Upper lobe of left lung (tissue), 4 donors: ENCODE results near the gene OFD1.

Experiments
- POLR2A ChIP-seq, 4 donors: fragments of 450-650 bp; IDR thresholded peaks; one replicate each; pipeline ENCODE4 v1.5.1; 2016 to 2017; ENCODE audit warnings: antibody characterized with exemption in 4 of 4, mild to moderate bottlenecking in 2 of 4
- POLR2AphosphoS5 ChIP-seq, 2 donors: sonication (generic); formaldehyde crosslinking; IDR thresholded peaks; one replicate each; pipeline ENCODE4 v1.5.1; 2017; ENCODE audit warnings: antibody characterized with exemption in 2 of 2

DNA sequence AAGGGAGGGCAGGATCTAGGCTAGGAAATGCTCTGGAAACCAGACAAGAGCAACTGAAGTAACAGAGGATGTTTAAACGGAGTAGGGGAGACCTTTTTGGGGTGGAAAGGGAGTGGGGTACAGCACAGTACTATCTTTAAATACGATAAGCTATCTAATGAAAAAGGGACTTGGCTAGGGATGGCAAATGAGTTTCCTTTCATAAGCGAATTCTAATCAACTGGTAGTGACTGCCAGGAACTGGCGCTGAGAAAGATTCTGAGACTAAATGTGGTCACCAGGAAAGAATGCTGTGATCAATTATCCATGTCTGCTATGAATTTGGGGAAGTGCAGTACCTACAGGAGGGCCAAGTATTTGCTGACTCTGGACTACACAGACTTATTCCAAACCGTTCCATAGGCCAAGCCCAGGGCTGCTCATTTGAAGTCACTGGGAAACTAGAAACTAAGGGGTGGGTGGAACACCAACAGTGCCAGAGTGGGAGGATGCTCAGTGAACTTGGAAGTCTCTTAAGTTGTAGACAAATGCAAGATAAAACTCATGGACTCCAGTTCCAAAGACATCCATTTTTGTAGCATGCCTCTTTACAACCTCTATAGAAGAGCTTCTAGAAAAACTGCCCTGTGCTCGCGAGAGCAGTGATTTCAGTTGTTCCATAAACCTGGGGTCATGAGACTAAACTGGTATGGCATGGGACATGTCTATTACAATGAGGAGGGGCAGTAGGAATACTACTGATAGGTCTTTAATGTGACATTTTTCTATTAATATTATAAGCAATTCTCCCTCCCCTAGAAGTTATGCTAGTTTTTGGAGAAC is 2.1 kb upstream of the OFD1 start:
- TF ChIP-seq POLR2A (IDR thresholded peaks at IDR 0.05) = no peak
- no peak for TF ChIP-seq POLR2AphosphoS5 (IDR thresholded peaks at IDR 0.05)
